Ovary (tissue), 9 donors: Measurements from ENCODE around the gene STX3. TPM values are rescaled to one million over a fixed set of nuclear protein-coding genes. Genes with fewer than 3 reads are reported as not detected.
A peak's percentile ranks its signal among the peaks of the same experiment; 100 is the strongest.

Source experiments
- DNase-seq, 5 donors: peaks; one replicate each; pipeline ENCODE4 v3.0.0-alpha.2; 2019 to 2020
- H3K27ac ChIP-seq, 2 donors: fragments of 200-600 bp; one replicate each; pipeline versions ENCODE4 v1.5.1 to v1.8.0; 2019 to 2022
- H3K27me3 ChIP-seq: fragments of 200-600 bp; one replicate; pipeline ENCODE4 v1.8.0; 2022
- H3K36me3 ChIP-seq: fragments of 200-600 bp; sonication (generic); one replicate; pipeline ENCODE4 v1.5.1; 2019
- H3K4me1 ChIP-seq: one replicate; pipeline ENCODE4 v1.8.1; 2013; ENCODE audit warnings: mild to moderate bottlenecking, moderate library complexity; ENCODE audit not compliant: insufficient read depth
- H3K4me3 ChIP-seq: fragments of 200-600 bp; sonication (generic); one replicate; pipeline ENCODE4 v1.5.1; 2017
- H3K9me3 ChIP-seq, 2 donors: fragments of 200-600 bp in 1 of 2; sonication (generic) in 1 of 2; one replicate each; pipeline versions ENCODE4 v1.5.1 to v1.8.1; 2013 to 2019; ENCODE audit warnings: mild to moderate bottlenecking in 1 of 2, moderate library complexity in 1 of 2
- EP300 ChIP-seq: sonication (generic); formaldehyde crosslinking; IDR thresholded peaks from one replicate; pipeline ENCODE4 v1.6.1; 2017; ENCODE audit warnings: antibody characterized with exemption
- POLR2A ChIP-seq: fragments of 450-650 bp; IDR thresholded peaks from one replicate; pipeline ENCODE4 v1.6.1; 2017; ENCODE audit warnings: antibody characterized with exemption, mild to moderate bottlenecking, moderate library complexity
- WGBS, 3 donors: extraction: QIAGEN DNeasy Blood & Tissue Kit in 1 of 3; methylation state at CpG; one replicate each; pipeline versions ENCODE4 v1.1.5 to v1.1.7; 2013 to 2017; 5-methylcytosine and 5-hydroxymethylcytosine counted together
- intact Hi-C, 4 donors: fragments of 100-400 bp; cut with DNase I; formaldehyde crosslinking; loops; one replicate each; pipeline versions ENCODE4 v1.11.0 to v1.15.1; 2022 to 2023
- polyA plus RNA-seq, 2 donors: library from polyadenylated mRNA; stranded (reverse); fragments of 200-250 nt in 1 of 2; fragments of 350-450 nt in 1 of 2; fragmentation: Illumina TruSeq in 1 of 2; extraction: RNeasy Lipid Tissue Mini Kit (QIAGEN cat#74804) in 1 of 2; gene quantifications; one replicate each; pipeline ENCODE4 v1.2.3, GENCODE V29; 2013 to 2014
- total RNA-seq, 7 donors: library from RNA; depleted of rRNA in 2 of 7; stranded (reverse); fragments of >200 nt in 2 of 7; fragmentation: NEBNext Ultra II Directional in 3 of 7; extraction: Animal tissue kit (Norgen Biotek cat#: 25700) in 3 of 7; gene quantifications; one replicate each; pipeline versions ENCODE4 v1.1.0 to v1.2.4, GENCODE V29; 2016 to 2023
- TF ChIP-seq, protein P1 (sequence below), 3 donors: fragments of 450-650 bp in 2 of 3; fragments of 200-600 bp in 1 of 3; IDR thresholded peaks; one replicate each; pipeline versions ENCODE4 v1.5.1 to v1.8.0; 2016 to 2022; ENCODE audit warnings: antibody characterized with exemption in 3 of 3, mild to moderate bottlenecking in 1 of 3
- donor health status: DM: no; HTN: no; CAD: no; lungs with moderate emphysema.
- donor health status: DM: no; HTN: no; CAD: no.
- donor health status: Bipolar disorder and iron deficiency.
- donor health status: DM: yes; HTN: yes; CAD: no.
- donor health status: DM: no; HTN: no; CAD: no.
- donor health status: DM: yes; HTN: yes; CAD: no.

The STX3 gene
- total and polyA plus RNA-seq, 9 donors, result 13.3 to 29.4 (median 16.2) TPM

DNA sequence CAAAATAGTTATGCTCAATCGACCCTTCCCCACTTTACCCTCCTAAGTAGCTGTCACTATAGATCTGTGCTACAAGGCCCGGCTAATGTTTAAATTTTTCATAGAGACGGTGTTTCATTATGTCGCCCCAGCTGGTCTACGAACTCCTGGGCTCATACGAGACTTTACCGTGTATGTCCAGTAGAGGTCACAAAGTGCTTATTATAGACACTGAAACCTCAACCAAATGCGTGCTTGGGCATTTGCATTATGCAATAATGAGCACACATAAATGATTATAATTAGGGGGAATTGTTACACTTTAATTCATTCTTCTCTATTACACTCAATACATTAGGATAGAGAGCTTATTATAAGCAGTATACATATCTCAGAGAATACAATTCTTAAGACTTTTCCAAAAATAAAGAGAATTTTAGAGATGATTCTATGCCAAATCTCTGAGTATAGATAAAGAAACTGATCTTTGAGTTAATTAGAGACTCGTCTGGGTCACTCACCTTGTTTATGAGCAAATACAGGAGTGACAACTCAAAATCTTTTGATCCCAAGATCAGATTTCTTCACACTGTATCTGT lies 67.9 kb downstream of the STX3 start:
- intact Hi-C loops, result no loop called here
- TF ChIP-seq EP300, result no peak
- no peak for TF ChIP-seq POLR2A
- TF ChIP-seq, protein P1, sequence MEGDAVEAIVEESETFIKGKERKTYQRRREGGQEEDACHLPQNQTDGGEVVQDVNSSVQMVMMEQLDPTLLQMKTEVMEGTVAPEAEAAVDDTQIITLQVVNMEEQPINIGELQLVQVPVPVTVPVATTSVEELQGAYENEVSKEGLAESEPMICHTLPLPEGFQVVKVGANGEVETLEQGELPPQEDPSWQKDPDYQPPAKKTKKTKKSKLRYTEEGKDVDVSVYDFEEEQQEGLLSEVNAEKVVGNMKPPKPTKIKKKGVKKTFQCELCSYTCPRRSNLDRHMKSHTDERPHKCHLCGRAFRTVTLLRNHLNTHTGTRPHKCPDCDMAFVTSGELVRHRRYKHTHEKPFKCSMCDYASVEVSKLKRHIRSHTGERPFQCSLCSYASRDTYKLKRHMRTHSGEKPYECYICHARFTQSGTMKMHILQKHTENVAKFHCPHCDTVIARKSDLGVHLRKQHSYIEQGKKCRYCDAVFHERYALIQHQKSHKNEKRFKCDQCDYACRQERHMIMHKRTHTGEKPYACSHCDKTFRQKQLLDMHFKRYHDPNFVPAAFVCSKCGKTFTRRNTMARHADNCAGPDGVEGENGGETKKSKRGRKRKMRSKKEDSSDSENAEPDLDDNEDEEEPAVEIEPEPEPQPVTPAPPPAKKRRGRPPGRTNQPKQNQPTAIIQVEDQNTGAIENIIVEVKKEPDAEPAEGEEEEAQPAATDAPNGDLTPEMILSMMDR (IDR thresholded peaks at IDR 0.05), result peak in 2 of 3 donors; percentile 52 to 67

DNA sequence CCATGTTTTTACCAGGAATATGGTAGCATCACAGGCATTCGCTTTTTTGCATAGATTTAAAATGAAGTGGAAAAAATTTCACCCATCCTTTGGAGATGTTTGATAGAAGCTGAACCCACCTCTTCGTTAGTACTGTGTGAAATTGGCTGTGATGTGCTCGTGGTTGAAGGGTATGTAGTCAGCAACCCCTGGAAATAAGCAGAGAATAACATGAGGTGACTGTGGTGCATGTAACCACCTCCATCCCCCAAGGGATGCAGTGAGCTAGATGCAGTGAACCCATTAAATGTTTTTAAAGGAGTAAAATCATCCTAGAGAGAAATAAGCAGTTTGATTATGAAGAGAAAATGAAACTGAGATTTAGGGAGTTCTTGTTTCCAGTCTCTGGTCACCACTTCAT lies 74.2 kb downstream of the STX3 start:
- no peak overlapping the region for H3K4me3 ChIP-seq
- H3K4me1 ChIP-seq, result no peaks in the 10 kb centered on the region
- TF ChIP-seq POLR2A (no peak), EP300 (no peak)
- TF ChIP-seq, protein P1 (IDR thresholded peaks at IDR 0.05), result no peak
- intact Hi-C loops, result no loop called here
- H3K36me3 ChIP-seq, result no peaks in the 10 kb centered on the region
- no peak overlapping the region for H3K27ac ChIP-seq
- WGBS, 3 donors, result 89 to 94% (median 90%) methylated on average over 3 of the region's 3 CpGs
- no peaks in the 10 kb centered on the region for H3K9me3 ChIP-seq
- no peak for DNase-seq
- H3K27me3 ChIP-seq, result no peaks in the 10 kb centered on the region

More for the DNA sequence above, 67.9 kb downstream of the STX3 start:
- DNase-seq, result peak in 1 of 5 donors; percentile 30
- WGBS, 3 donors, result 1 to 6% (median 2%) methylated on average over 9 of the region's 9 CpGs
- no peaks in the 10 kb centered on the region for H3K27me3 ChIP-seq
- H3K9me3 ChIP-seq, result no peaks in the 10 kb centered on the region
- H3K4me3 ChIP-seq, result no peak overlapping the region
- H3K4me1 ChIP-seq, result peaks cover 1% of the 10 kb centered on the region
- no peak overlapping the region for H3K27ac ChIP-seq
- H3K36me3 ChIP-seq, result no peaks in the 10 kb centered on the region

DNA sequence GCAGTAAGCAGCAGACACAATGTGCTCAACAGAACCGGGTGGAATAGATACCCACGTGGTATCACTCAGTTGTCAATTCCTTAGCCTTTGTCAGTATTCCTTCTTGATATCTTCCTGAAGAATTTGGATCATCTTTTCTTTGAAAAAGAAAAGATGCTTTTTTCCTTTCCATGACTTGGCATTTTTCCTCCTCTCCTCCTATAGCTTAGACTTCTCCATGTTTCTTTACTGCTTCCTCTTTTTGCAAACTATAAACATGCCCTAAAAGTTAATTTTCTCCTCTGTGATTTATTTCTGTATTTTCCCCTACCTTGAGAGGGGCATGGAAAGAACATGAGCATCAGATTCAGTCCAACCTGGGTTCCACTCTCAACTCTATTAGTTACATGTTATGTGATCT lies 78.4 kb downstream of the STX3 start:
- H3K4me1 ChIP-seq, result no peaks in the 10 kb centered on the region
- no peaks in the 10 kb centered on the region for H3K27me3 ChIP-seq
- intact Hi-C loops, result no loop called here
- 80 to 86% (median 82%) methylated on average over 2 of the region's 2 CpGs for WGBS, 3 donors
- H3K4me3 ChIP-seq, result no peak overlapping the region
- no peaks in the 10 kb centered on the region for H3K36me3 ChIP-seq
- DNase-seq, result no peak
- H3K9me3 ChIP-seq, result no peaks in the 10 kb centered on the region
- no peak overlapping the region for H3K27ac ChIP-seq
- TF ChIP-seq, protein P1 (IDR thresholded peaks at IDR 0.05), result no peak
- TF ChIP-seq POLR2A (no peak), EP300 (no peak)

DNA sequence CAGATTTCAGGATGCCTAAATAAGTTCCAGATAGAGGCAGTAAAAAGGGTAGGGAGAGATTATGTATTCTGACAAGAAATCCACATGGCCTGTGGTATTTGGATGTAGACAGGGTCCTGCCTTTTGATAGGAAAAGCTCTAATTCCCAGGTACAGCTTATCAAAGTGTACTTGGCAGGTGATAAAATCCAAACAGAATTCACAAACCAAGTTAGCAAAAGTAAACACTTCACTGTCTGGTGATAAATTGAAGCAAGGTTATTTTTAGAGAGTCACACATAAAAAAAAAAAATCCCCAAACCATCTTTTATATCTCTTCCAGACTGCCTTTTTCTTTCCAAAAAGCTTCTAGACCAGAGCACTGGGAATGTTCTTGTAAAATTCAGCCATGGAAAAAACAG lies 84.4 kb downstream of the STX3 start:
- Histone ChIP-seq H3K27me3 (no peaks in the 10 kb centered on the region), H3K36me3 (no peaks in the 10 kb centered on the region), H3K4me1 (no peaks in the 10 kb centered on the region), H3K27ac (no peak overlapping the region), H3K4me3 (no peak overlapping the region), H3K9me3 (no peaks in the 10 kb centered on the region)
- TF ChIP-seq, protein P1 (IDR thresholded peaks at IDR 0.05), result no peak
- TF ChIP-seq EP300 (no peak), POLR2A (no peak)
- DNase-seq, result no peak
- intact Hi-C loops, result loop anchor here in 1 of 4 donors (10.0 kb wide), 1 partner anchor 1185 kb away; no protein-coding TSS in a partner anchor
